Measurements from ENCODE around the gene ZDHHC18.
"Not testable (repeated sequence)": the region's sequence is repeated elsewhere in the genome, so short reads cannot be mapped to it uniquely, and the experiment has no call there.

The ZDHHC18 gene

GRCh38 chr1:26844424-26845196 lies 18.1 kb downstream of the ZDHHC18 start:
- H3K4me2 ChIP-seq (ENCODE audit: low read depth, low read length), result no peak overlapping the region
- H3K36me3 ChIP-seq (replicated peaks; ENCODE audit: insufficient read depth, low read length), result no peaks in the 10 kb centered on the region
- TF ChIP-seq EZH2phosphoT487 (IDR thresholded peaks at IDR 0.05; ENCODE audit: low read length) (no peak), CTCF (IDR thresholded peaks at IDR 0.05; ENCODE audit: low read length) (no peak), EZH2 (optimal IDR thresholded peaks at IDR 0.05; ENCODE audit: low read depth, low read length) (no peak)
- H3K4me3 ChIP-seq (ENCODE audit: low read length), result no peak overlapping the region
- H3K27ac ChIP-seq (ENCODE audit: low read length), result no peak overlapping the region
- H3K27me3 ChIP-seq (replicated peaks; ENCODE audit: insufficient read depth, low read length), result no peaks in the 10 kb centered on the region
- H3F3A ChIP-seq (ENCODE audit: insufficient read depth, low read length), result peaks cover 8% of the 10 kb centered on the region
- DNase-seq, result no peak
- peaks cover 58% of the 10 kb centered on the region for H3K79me2 ChIP-seq (ENCODE audit: low read length)
- H2AFZ ChIP-seq (ENCODE audit: low read length), result no peak overlapping the region
- H4K20me1 ChIP-seq (ENCODE audit: insufficient read depth, low read length), result no peaks in the 10 kb centered on the region
- no peaks in the 10 kb centered on the region for H3K9me3 ChIP-seq (replicated peaks; ENCODE audit: insufficient read depth, low read length)
- H3K9ac ChIP-seq (ENCODE audit: low read length), result no peak overlapping the region
- H3K9me2 ChIP-seq (replicated peaks; ENCODE audit: insufficient read depth, low read length), result no peaks in the 10 kb centered on the region
- H3K4me1 ChIP-seq (ENCODE audit: low read length), result peaks cover 12% of the 10 kb centered on the region

- not testable (repeated sequence) for DNase-seq; H3K27me3 ChIP-seq (replicated peaks; ENCODE audit: insufficient read depth, low read length); H3K9me3 ChIP-seq (replicated peaks; ENCODE audit: insufficient read depth, low read length); H3K4me1 ChIP-seq (ENCODE audit: low read length); H3K4me2 ChIP-seq (ENCODE audit: low read depth, low read length); H3K9me2 ChIP-seq (replicated peaks; ENCODE audit: insufficient read depth, low read length); H3F3A ChIP-seq (ENCODE audit: insufficient read depth, low read length); H3K9ac ChIP-seq (ENCODE audit: low read length); H3K36me3 ChIP-seq (replicated peaks; ENCODE audit: insufficient read depth, low read length); H2AFZ ChIP-seq (ENCODE audit: low read length); H3K4me3 ChIP-seq (ENCODE audit: low read length); H4K20me1 ChIP-seq (ENCODE audit: insufficient read depth, low read length); H3K27ac ChIP-seq (ENCODE audit: low read length)
- peaks cover 28% of the 10 kb centered on the region for H3K79me2 ChIP-seq (ENCODE audit: low read length)
Measured at GRCh38 chr1:26847826-26848225, 21.3 kb downstream of the ZDHHC18 start.

GRCh38 chr1:26848499-26848898 lies 22.0 kb downstream of the ZDHHC18 start:
- Histone ChIP-seq H3K27ac (ENCODE audit: low read length) (no peak overlapping the region), H3K4me1 (ENCODE audit: low read length) (no peaks in the 10 kb centered on the region), H3K27me3 (replicated peaks; ENCODE audit: insufficient read depth, low read length) (no peaks in the 10 kb centered on the region), H3K79me2 (ENCODE audit: low read length) (peaks cover 22% of the 10 kb centered on the region), H3K4me3 (ENCODE audit: low read length) (no peak overlapping the region), H3K4me2 (ENCODE audit: low read depth, low read length) (no peak overlapping the region), H3K9me2 (replicated peaks; ENCODE audit: insufficient read depth, low read length) (no peaks in the 10 kb centered on the region), H4K20me1 (ENCODE audit: insufficient read depth, low read length) (no peaks in the 10 kb centered on the region), H3F3A (ENCODE audit: insufficient read depth, low read length) (no peaks in the 10 kb centered on the region), H3K36me3 (replicated peaks; ENCODE audit: insufficient read depth, low read length) (no peaks in the 10 kb centered on the region; the same call in 1 of the 2 replicates), H2AFZ (ENCODE audit: low read length) (no peak overlapping the region), H3K9ac (ENCODE audit: low read length) (no peak overlapping the region), H3K9me3 (replicated peaks; ENCODE audit: insufficient read depth, low read length) (no peaks in the 10 kb centered on the region)
- TF ChIP-seq CTCF (IDR thresholded peaks at IDR 0.05; ENCODE audit: low read length) (no peak), EZH2 (optimal IDR thresholded peaks at IDR 0.05; ENCODE audit: low read depth, low read length) (no peak), EZH2phosphoT487 (IDR thresholded peaks at IDR 0.05; ENCODE audit: low read length) (no peak)
- DNase-seq, result no peak
